GM18951 (cell line): ENCODE data around the gene PPP1R8.
"Not testable (repeated sequence)": the region's sequence is repeated elsewhere in the genome, so short reads cannot be mapped to it uniquely, and the experiment has no call there.

ENCODE experiments used
- POLR2A ChIP-seq: IDR thresholded peaks from 4 replicates; pipeline ENCODE4 v1.6.1; 2011; ENCODE audit warnings: mild to moderate bottlenecking; ENCODE audit not compliant: insufficient read length, insufficient read depth; ENCODE audit errors: extremely low read depth
- in situ Hi-C: fragments of 300-500 bp; cut with MboI; formaldehyde crosslinking; loops from one replicate; pipeline ENCODE4 v1.12.0; 2022; ENCODE audit warnings: low sequenced_read_pairs, mixed read lengths, inconsistent platforms; ENCODE audit not compliant: unreplicated experiment

Gene PPP1R8

DNA sequence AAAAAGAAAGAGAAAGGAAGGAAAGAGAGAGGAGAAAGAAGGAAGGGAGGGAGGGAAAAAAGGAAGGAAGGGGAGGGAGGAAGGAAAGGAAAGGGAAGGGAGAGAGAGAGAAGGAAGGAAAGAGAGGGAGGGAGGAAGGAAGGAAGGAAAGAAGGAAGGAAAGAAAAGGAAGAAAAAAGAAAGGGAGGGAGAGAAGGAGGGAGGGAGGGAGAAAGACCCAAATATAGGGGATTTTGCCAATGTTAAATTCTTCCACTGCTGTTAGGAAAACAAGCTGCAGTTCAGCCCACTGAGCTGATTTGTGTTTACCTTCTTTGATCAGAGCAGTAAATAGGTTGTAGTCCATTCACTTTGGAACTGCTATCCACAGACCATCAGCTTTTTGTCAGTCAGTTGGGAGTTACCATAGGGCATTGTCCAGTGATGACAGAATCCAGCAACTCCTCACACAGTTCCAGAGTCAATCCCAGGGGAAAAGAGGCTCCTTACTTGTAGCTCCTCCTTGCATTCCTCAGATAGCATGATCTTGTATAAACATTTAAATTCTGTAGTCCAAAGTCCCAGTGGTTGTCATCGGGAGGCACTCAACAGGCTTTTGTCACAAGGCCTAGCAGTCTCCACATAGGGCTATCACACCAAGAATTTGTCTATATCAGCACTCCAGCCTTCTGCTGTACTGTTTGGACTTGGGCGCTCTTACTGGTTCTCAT lies 13.5 kb upstream of the PPP1R8 start:
- no peak for TF ChIP-seq POLR2A
- in situ Hi-C loops = no loop called here

- TF ChIP-seq POLR2A = no peak
- in situ Hi-C loops = no loop called here
These were observed 8.7 kb upstream of the PPP1R8 start for GRCh38 chr1:27821761-27822315.

- in situ Hi-C loops = no loop called here
- no peak for TF ChIP-seq POLR2A
These were observed 6.8 kb upstream of the PPP1R8 start for GRCh38 chr1:27823784-27824183.

GRCh38 chr1:27824411-27824810 lies 6.2 kb upstream of the PPP1R8 start:
- in situ Hi-C loops = no loop called here
- TF ChIP-seq POLR2A = no peak

DNA sequence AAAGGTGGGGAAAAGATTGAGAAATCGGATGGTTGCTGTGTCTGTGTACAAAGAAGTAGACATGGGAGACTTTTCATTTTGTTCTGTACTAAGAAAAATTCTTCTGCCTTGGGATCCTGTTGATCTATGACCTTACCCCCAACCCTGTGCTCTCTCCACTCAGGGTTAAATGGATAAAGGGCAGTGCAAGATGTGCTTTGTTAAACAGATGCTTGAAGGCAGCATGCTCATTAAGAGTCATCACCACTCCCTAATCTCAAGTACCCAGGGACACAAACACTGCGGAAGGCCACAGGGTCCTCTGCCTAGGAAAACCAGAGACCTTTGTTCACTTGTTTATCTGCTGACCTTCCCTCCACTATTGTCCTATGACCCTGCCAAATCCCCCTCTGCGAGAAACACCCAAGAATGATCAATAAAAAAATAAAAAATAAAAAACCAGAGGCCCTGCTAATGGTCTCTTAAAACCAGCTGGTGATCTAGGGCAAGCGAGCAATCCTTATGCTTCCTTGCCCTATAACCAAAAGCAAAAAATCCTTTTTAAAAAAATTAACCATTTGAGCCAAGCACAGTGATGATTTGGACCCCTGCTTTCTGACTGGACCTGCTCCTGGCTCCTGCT lies 1.1 kb upstream of the PPP1R8 start:
- in situ Hi-C loops = not testable (repeated sequence)

GRCh38 chr1:27831568-27832410 lies 1.2 kb downstream of the PPP1R8 start:
- no peak for TF ChIP-seq POLR2A
- in situ Hi-C loops = no loop called here

DNA sequence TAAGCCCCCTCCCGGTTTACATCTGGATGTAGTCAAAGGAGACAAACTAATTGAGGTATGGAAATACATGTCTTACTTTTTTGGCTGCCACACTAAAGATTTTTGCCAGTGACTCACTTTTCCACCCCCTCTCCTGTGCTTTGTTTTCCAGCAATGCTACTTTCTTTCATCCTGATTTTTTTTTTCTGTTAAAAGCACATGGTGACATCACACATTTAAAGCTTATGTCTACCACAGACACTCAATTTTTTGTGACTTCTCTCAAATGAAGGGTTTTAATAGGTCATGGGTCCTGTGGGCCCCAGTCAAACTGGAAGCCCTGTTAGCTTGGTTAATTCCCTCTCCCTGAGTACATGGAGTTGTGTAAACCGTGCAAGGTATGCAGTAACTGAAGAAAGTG lies 2.2 kb downstream of the PPP1R8 start:
- no peak for TF ChIP-seq POLR2A
- in situ Hi-C loops = no loop called here

GRCh38 chr1:27833470-27833869 lies 2.9 kb downstream of the PPP1R8 start:
- TF ChIP-seq POLR2A = no peak
- in situ Hi-C loops = no loop called here

DNA sequence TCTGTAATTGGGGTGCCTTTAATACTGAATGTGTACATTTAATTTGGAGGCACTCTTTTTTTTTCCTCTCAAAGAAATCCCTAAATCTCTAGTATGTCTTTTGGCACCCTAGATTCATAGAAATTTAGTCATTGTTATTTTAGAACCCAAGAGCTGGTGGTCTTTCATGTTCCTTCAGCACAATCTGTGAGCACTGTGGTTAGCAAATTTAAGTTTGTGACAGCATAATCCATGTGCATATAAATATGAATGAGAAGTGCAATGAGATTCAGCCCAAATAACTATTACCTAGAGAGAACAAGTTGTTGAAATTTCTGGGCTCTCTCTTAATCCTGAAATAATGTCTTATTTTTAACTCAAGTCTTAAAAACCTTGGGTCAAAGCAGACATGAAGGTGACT lies 4.5 kb downstream of the PPP1R8 start:
- in situ Hi-C loops = no loop called here
- TF ChIP-seq POLR2A = no peak

GRCh38 chr1:27835501-27835900 lies 4.9 kb downstream of the PPP1R8 start:
- in situ Hi-C loops = no loop called here
- TF ChIP-seq POLR2A = no peak

DNA sequence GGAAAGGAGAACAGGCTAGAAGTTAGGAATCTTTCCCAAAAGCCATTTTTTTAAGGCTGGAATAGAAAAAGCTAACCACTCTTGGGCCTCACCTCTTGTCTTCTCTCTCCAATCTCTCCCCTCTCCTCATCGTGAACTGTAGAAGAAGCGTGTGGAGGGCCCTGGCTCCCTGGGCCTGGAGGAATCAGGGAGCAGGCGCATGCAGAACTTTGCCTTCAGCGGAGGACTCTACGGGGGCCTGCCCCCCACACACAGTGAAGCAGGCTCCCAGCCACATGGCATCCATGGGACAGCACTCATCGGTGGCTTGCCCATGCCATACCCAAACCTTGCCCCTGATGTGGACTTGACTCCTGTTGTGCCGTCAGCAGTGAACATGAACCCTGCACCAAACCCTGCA lies 19.4 kb downstream of the PPP1R8 start:
- TF ChIP-seq POLR2A = no peak
- in situ Hi-C loops = loop anchor here (25.0 kb wide), 1 partner anchor 362 kb away; no protein-coding TSS in a partner anchor

- in situ Hi-C loops = loop anchor here (5.0 to 25.0 kb wide), 2 partner anchors 97 to 357 kb away; no protein-coding TSS in a partner anchor
- TF ChIP-seq POLR2A = no peak
These were observed 24.5 kb downstream of the PPP1R8 start for GRCh38 chr1:27855085-27855484.
